Activated CD4-positive, alpha-beta T cell treated with anti-CD3 and anti-CD28 coated beads, Interleukin-2, amount 10 ng/mL, durations not matched to agents 24 days and 14 days (primary cell): ENCODE results near the gene ZNF789. TPM values are rescaled to one million over a fixed set of nuclear protein-coding genes. Genes with fewer than 3 reads are reported as not detected.

ENCODE experiments used
- DNase-seq: peaks from one replicate; pipeline ENCODE4 v3.0.0; 2022
- H3K27ac Mint-ChIP-seq: one replicate; pipeline ENCODE4 v1.8.0; 2022; ENCODE audit warnings: mild to moderate bottlenecking, mixed read lengths
- H3K27me3 Mint-ChIP-seq: one replicate; pipeline ENCODE4 v1.8.0; 2022; ENCODE audit warnings: mixed read lengths
- H3K36me3 Mint-ChIP-seq: one replicate; pipeline ENCODE4 v1.8.0; 2022; ENCODE audit warnings: low read depth, mild to moderate bottlenecking, mixed read lengths
- H3K4me1 Mint-ChIP-seq: one replicate; pipeline ENCODE4 v1.8.0; 2021; ENCODE audit warnings: mixed read lengths
- H3K4me3 Mint-ChIP-seq: one replicate; pipeline ENCODE4 v1.8.0; 2022; ENCODE audit warnings: mild to moderate bottlenecking, moderate library complexity, mixed read lengths
- H3K9me3 Mint-ChIP-seq: one replicate; pipeline ENCODE4 v1.8.0; 2021; ENCODE audit warnings: mixed read lengths
- intact Hi-C: fragments of 100-400 bp; cut with micrococcal nuclease; formaldehyde crosslinking; loops from one replicate; pipeline ENCODE4 v1.15.1; 2023
- total RNA-seq: library from RNA; stranded (reverse); gene quantifications from 2 replicates; pipeline ENCODE4 v1.2.3, GENCODE V29; 2022

ZNF789 gene
- total RNA-seq, 1 donor from 2014 or later, result 23.6 TPM

DNA sequence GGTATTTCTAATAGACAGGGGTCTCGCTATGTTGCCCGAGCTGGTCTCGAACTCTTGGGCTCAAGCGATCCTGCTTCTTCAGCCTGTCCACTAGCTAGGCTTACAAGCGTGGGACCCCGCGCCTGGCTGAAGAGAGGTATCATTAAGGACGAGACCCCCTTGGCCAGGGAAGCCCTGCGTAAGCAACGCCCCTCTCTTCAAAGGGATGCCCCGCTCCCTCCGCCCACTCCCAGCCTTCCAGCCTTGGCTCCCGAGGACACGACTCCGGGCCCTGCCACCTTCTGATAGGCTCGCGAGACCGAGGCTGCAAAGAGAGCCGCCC is 31.6 kb downstream of the ZNF789 start:
- no peak for DNase-seq
- H3K27me3 Mint-ChIP-seq, result no peaks in the 10 kb centered on the region
- peaks cover 23% of the 10 kb centered on the region for H3K4me1 Mint-ChIP-seq
- H3K27ac Mint-ChIP-seq, result peak overlapping the region; percentile 95
- H3K4me3 Mint-ChIP-seq, result peak overlapping the region; percentile 91
- intact Hi-C loops, result loop anchor here (1.0 to 2.0 kb wide), 5 partner anchors 32 to 113 kb away; partner anchors contain the start of genes CPSF4, FAM200A, PTCD1 and ZNF655
- H3K9me3 Mint-ChIP-seq, result no peaks in the 10 kb centered on the region
- peaks cover 20% of the 10 kb centered on the region for H3K36me3 Mint-ChIP-seq

GRCh38 chr7:99504603-99505323 is 32.1 kb downstream of the ZNF789 start, which contains the start of gene ZKSCAN5:
Gene ZKSCAN5, plus strand, starts transcription at chr7:99504662. Its CDS starts 1,383 bp downstream, at chr7:99506045.
- intact Hi-C loops, result loop anchor here (1.0 to 2.0 kb wide), 6 partner anchors 32 to 415 kb away; partner anchors contain the start of genes CPSF4, FAM200A, PTCD1 and TRIM4
- Mint-ChIP-seq H3K36me3 (peaks cover 19% of the 10 kb centered on the region), H3K4me1 (peaks cover 23% of the 10 kb centered on the region), H3K9me3 (no peaks in the 10 kb centered on the region), H3K27me3 (no peaks in the 10 kb centered on the region), H3K27ac (peak within 1 kb of the TSS; percentile 95), H3K4me3 (peak within 1 kb of the TSS; percentile 91)
- peak; percentile 99 for DNase-seq

DNA sequence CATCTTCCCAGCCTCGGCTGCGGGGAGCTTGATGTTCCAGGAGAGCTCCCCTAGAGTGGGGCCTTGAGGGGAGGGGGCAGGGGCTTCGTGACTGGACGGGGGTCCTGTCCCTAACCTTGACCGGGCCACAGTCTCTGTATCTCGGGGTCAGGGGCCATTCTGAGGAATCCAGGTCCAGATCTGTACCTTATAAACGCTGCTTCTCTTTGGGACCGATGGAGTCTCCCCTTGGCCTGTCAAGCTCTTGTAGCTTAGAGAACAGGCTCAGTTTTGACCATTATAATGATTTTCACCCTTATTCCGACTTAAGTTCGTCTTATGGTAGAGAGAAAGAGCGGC is 32.6 kb downstream of the ZNF789 start:
- Mint-ChIP-seq H3K4me1 (peaks cover 23% of the 10 kb centered on the region), H3K36me3 (peaks cover 15% of the 10 kb centered on the region), H3K27ac (peak overlapping the region; percentile 95), H3K9me3 (no peaks in the 10 kb centered on the region), H3K4me3 (peak overlapping the region; percentile 91), H3K27me3 (no peaks in the 10 kb centered on the region)
- no peak for DNase-seq
- intact Hi-C loops, result loop anchor here (1.0 to 2.0 kb wide), 3 partner anchors 66 to 414 kb away; partner anchors contain the start of genes CPSF4, PTCD1, TRIM4 and ZSCAN25

GRCh38 chr7:99514050-99514449 is 41.4 kb downstream of the ZNF789 start:
- Mint-ChIP-seq H3K4me3 (no peak overlapping the region), H3K27me3 (no peaks in the 10 kb centered on the region), H3K27ac (no peak overlapping the region), H3K9me3 (no peaks in the 10 kb centered on the region), H3K4me1 (peaks cover 2% of the 10 kb centered on the region), H3K36me3 (peaks cover 43% of the 10 kb centered on the region)
- intact Hi-C loops, result no loop called here
- DNase-seq, result no peak

DNA sequence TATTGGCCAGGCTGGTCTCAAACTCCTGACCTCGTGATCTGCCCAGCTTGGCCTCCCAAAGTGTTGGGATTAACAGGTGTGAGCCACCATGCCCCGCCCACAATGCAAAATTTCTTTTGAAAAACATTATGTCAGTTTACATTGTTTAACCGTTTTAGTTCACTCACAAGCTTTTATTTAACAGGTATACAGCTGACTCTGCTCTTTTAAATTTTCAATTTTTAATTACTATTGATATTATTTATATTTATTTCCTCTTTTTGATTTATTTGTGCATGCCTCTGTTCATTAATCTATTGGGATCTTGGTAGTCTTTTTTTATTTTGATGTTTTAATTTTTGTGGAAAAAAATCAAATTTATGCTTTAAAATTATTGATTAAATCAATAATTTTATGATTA is 48.7 kb downstream of the ZNF789 start:
- Mint-ChIP-seq H3K4me3 (no peak overlapping the region), H3K27me3 (no peaks in the 10 kb centered on the region), H3K27ac (no peak overlapping the region), H3K4me1 (peaks cover 1% of the 10 kb centered on the region), H3K36me3 (peaks cover 57% of the 10 kb centered on the region), H3K9me3 (peaks cover 7% of the 10 kb centered on the region)
- no peak for DNase-seq
- intact Hi-C loops, result no loop called here

DNA sequence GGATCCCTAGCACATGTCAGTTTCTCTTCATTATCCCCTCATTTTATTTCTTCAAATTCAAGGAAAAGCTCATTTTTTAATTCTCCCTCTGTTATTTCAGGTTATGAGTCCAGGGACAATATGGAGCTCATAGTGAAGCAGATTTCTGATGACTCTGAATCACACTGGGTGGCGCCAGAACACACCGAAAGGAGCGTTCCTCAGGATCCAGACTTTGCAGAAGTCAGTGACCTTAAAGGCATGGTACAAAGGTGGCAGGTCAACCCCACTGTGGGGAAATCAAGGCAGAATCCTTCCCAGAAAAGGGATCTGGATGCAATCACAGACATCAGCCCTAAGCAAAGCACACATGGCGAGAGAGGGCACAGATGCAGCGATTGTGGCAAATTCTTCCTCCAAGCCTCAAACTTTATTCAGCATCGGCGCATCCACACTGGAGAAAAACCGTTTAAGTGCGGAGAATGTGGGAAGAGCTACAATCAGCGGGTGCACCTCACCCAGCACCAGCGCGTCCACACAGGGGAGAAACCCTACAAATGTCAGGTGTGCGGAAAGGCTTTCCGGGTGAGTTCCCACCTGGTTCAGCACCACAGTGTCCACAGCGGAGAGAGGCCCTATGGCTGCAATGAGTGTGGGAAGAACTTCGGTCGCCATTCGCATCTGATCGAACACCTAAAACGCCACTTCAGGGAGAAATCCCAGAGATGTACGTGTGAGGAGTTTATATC is 53.2 kb downstream of the ZNF789 start:
- no peak overlapping the region for H3K27ac Mint-ChIP-seq
- intact Hi-C loops, result no loop called here
- H3K27me3 Mint-ChIP-seq, result no peaks in the 10 kb centered on the region
- peaks cover 1% of the 10 kb centered on the region for H3K4me1 Mint-ChIP-seq
- H3K4me3 Mint-ChIP-seq, result no peak overlapping the region
- H3K36me3 Mint-ChIP-seq, result peaks cover 75% of the 10 kb centered on the region
- H3K9me3 Mint-ChIP-seq, result peaks cover 7% of the 10 kb centered on the region
- DNase-seq, result peak; percentile 61

DNA sequence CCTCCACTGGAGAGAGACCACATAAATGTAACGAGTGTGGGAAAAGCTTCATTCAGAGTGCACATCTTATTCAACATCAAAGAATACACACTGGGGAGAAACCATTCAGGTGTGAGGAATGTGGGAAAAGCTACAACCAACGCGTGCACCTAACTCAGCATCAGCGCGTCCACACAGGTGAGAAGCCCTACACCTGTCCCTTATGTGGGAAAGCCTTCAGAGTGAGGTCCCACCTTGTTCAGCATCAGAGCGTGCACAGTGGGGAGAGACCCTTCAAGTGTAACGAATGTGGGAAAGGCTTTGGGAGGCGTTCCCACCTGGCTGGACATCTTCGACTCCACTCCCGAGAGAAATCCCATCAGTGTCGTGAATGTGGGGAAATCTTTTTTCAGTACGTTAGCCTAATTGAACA is 58.7 kb downstream of the ZNF789 start:
- Mint-ChIP-seq H3K4me1 (no peaks in the 10 kb centered on the region), H3K4me3 (no peak overlapping the region), H3K27me3 (no peaks in the 10 kb centered on the region), H3K36me3 (peaks cover 80% of the 10 kb centered on the region), H3K9me3 (peaks cover 9% of the 10 kb centered on the region), H3K27ac (no peak overlapping the region)
- no peak for DNase-seq
- intact Hi-C loops, result no loop called here

GRCh38 chr7:99535667-99536066 is 63.0 kb downstream of the ZNF789 start:
- peaks cover 22% of the 10 kb centered on the region for H3K9me3 Mint-ChIP-seq
- intact Hi-C loops, result no loop called here

More at GRCh38 chr7:99535667-99536066, 63.0 kb downstream of the ZNF789 start:
- H3K4me3 Mint-ChIP-seq, result no peak overlapping the region
- DNase-seq, result no peak
- peaks cover 45% of the 10 kb centered on the region for H3K36me3 Mint-ChIP-seq
- H3K27me3 Mint-ChIP-seq, result no peaks in the 10 kb centered on the region
- no peaks in the 10 kb centered on the region for H3K4me1 Mint-ChIP-seq
- H3K27ac Mint-ChIP-seq, result no peak overlapping the region

Other genes starting within 250 kb of the ZNF789 start
- gene MYH16, start 200.1 kb upstream of the ZNF789 start, total RNA-seq, result not detected in 2 replicates
- gene ARPC1A, start 147.0 kb upstream of the ZNF789 start, total RNA-seq, result 76.0 and 80.8 TPM in 2 replicates
- 248 and 250 TPM in 2 replicates for gene ARPC1B, start 98.2 kb upstream of the ZNF789 start, total RNA-seq
- gene PDAP1, start 64.3 kb upstream of the ZNF789 start, total RNA-seq, result 167 and 168 TPM in 2 replicates
- 136 and 147 TPM in 2 replicates for gene BUD31, start 63.9 kb upstream of the ZNF789 start, total RNA-seq
- gene PTCD1, start 34.1 kb upstream of the ZNF789 start, total RNA-seq, result 10.5 and 10.7 TPM in 2 replicates
- 83.5 and 89.0 TPM in 2 replicates for gene CPSF4, start 33.9 kb upstream of the ZNF789 start, total RNA-seq
- 380 and 393 TPM in 2 replicates for gene ATP5MF, start 6.7 kb upstream of the ZNF789 start, total RNA-seq
- gene ZNF394, start 27.4 kb downstream of the ZNF789 start, total RNA-seq, result 38.1 and 38.7 TPM in 2 replicates
- gene ZKSCAN5, start 31.8 kb downstream of the ZNF789 start, total RNA-seq, result 7.2 TPM in 2 replicates
- 4.7 and 5.8 TPM in 2 replicates for gene FAM200A, start 79.2 kb downstream of the ZNF789 start, total RNA-seq
- 76.2 and 76.4 TPM in 2 replicates for gene ZNF655, start 85.8 kb downstream of the ZNF789 start, total RNA-seq
- gene TMEM225B, start 125.4 kb downstream of the ZNF789 start, total RNA-seq, result 0.50 and 0.61 TPM in 2 replicates
- gene ZSCAN25, start 144.1 kb downstream of the ZNF789 start, total RNA-seq, result 29.4 and 30.0 TPM in 2 replicates
- not detected in 2 replicates for gene CYP3A5, start 207.1 kb downstream of the ZNF789 start, total RNA-seq